K562 (cell line): ENCODE data around the gene FUT8.

Experiments
- ELF4 ChIP-seq: fragments of 450-650 bp; formaldehyde crosslinking; IDR thresholded peaks from 2 replicates; pipeline ENCODE4 v1.4.0; 2022; ENCODE audit warnings: missing genetic modification characterization
- ETS1 ChIP-seq: conservative IDR thresholded peaks from 2 replicates; pipeline ENCODE4 v1.6.1; 2011; ENCODE audit warnings: low read depth, mild to moderate bottlenecking, low read length; ENCODE audit not compliant: control insufficient read depth
- HEY1 ChIP-seq: fragments of 250-450 bp; sonication (Bioruptor Pico); IDR thresholded peaks from 2 replicates; pipeline ENCODE4 v1.5.0; 2020; ENCODE audit warnings: mild to moderate bottlenecking, moderate library complexity, borderline replicate concordance
- SOX6 ChIP-seq: fragments of 450-650 bp; IDR thresholded peaks from 2 replicates; pipeline ENCODE4 v1.6.1; 2014; ENCODE audit warnings: mild to moderate bottlenecking

- no peak for TF ChIP-seq ELF4
- TF ChIP-seq SOX6: no peak
- no peak for TF ChIP-seq ETS1
- no peak for TF ChIP-seq HEY1 (CRISPR knock-in tag)
Measured at GRCh38 chr14:65771271-65771670, 358.7 kb downstream of the FUT8 start.
